HG02763 (cell line): Measurements from ENCODE around the gene NOTUM.

ENCODE experiments used
- ATAC-seq: cut with Tn5 transposase; IDR thresholded peaks from one replicate; pipeline ENCODE4 v1.9.1; 2021; ENCODE audit warnings: mild to moderate bottlenecking, moderate library complexity; ENCODE audit not compliant: unreplicated experiment

The NOTUM gene

DNA sequence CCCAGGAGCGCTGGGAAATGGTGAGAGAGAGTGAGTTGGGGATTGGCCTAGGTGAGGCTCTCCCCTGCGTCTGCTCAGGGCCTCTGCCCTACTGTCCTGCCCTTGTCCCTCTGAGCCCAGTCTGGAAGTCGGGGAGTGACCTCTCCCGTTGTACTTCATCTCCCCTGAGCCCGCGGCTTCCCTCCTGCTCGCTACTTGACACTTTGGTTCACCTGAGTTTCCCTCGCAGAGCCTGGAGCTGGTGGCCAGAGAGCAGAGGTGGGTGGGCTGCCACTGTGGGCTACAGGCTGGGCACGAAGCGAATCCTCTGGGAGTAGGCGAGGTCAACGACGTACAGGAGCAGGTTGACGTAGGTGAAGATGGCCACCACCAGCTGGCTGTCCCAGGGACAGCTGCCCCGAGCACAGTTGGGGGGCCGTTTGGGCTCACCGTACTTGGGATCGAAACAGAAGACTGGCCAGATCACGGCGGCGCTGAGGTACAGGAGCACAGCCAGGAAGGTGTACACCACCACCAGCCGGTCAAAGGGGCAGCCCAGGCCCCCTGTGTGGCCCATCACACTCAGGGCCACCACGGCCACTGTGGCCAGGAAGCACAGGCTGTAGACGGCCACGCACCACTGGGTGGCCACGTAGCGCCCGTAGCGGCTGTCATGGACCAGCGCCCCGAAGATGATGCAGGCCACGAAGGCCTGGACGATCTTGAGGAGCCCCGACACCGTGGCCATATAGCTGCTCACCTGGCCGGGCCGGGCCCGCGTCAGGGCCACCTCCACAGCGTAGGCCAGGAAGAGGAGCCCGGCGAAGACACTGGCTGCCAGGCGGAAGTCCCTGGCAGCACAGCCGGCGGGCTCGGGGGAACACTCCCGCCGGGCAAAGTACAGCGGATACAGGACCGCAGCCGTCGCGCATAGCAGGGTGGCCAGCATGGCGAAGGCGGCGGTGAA, 20.2 kb downstream of the NOTUM start:
- no peak for ATAC-seq

DNA sequence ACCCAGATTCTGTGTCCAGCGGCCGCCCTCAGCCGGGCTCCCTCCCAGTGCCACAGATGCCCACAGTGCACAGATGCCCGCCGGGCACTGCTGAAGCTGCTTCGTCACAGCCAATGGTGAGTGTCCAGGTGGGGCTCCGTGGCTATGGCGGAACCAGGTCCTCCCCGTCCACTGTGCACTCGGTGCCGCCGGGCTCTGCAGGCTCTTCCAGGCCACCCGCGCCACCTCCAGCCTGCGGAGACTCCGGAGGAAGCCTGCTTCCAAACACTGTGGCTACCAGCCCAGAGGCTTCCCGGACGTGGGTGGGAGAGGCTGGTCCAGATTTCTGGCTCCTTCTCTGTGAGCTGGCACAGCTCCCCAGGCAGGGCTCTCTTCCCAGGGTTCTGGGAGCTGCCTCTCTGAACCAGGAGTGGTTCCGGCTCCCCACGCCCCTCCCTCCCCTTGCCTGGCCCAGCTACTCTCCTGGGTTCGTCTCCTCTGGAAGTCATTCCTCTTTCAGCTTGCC, 21.1 kb downstream of the NOTUM start:
- ATAC-seq: no peak

DNA sequence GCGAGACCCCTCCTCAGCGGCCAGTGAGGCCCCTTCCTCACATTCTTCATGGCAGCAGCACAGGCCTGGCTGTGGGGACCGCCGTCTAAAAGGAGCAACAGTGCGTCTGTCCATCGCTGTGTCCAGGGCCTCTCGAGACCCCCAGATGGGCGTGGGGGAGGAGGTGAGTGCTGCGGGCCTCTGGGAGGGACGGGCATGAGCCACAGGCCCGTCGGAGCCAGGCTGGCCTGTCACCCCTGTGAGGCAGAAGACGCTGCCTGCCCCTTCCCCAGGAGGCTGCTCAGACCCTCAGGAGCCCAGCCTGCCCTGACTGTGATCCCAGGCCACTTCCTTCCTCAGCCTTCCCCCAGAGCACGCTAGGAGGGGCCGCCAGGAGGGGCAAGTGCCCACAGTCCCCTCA, 21.8 kb downstream of the NOTUM start:
- ATAC-seq: no peak

DNA sequence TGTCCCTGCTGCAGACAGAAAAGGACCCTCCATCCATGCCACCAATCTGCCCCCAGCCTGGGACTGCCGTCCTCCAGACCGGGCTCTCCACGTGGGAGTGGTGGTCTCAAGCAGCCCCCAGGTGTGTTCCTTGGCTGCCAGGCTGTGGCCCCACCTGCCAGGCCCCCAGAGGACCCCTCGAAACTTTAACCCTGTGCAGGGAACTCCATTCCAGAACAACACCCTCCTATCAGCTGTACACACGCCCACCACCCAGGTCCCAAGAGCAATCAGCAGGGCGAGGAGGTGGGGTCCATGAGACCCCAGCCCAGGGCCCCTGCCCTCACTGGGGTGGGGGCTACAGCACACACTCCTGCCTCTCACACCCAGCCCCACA, 25.3 kb downstream of the NOTUM start:
- no peak for ATAC-seq

DNA sequence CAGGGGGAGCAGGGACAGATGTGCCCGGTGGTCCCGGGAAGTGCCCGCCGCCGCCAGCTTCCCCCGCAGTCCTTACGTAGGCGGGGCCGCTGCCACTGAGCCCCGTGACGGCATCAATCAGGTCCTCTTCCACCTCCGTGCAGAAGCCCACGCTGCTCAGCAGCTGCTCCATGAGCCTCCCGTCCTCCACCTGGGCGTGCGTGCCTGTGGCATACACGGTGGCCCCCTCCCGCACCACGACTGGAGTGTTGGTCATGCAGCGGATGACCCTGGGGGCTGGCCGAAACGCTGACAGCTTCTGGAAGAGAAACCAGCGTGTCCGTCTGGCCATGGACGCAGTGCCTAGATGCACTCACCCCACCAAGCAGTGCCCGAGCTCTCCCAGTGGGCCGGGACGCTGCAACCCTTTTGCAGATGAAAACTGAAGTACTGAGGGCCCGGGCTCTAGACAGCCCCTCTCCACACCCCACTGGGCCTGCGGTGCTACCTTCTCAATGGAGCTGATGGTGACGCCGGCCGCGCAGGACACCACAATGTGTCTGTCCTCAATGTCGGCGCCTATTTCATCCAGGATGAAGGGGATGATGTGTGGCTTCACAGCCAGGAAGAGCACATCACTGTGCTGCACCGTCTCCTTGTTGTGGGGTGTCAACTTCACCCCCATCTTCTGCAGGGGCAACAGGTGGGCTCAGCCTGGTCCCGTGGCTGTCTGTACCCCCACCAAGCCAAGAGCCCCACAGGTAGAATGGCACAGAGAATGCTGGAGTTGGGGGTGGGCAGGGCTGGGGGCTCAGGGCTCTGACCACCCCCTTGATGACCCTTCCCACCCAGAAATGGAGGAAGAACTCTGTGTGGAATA, 25.9 kb downstream of the NOTUM start:
- ATAC-seq: no peak

DNA sequence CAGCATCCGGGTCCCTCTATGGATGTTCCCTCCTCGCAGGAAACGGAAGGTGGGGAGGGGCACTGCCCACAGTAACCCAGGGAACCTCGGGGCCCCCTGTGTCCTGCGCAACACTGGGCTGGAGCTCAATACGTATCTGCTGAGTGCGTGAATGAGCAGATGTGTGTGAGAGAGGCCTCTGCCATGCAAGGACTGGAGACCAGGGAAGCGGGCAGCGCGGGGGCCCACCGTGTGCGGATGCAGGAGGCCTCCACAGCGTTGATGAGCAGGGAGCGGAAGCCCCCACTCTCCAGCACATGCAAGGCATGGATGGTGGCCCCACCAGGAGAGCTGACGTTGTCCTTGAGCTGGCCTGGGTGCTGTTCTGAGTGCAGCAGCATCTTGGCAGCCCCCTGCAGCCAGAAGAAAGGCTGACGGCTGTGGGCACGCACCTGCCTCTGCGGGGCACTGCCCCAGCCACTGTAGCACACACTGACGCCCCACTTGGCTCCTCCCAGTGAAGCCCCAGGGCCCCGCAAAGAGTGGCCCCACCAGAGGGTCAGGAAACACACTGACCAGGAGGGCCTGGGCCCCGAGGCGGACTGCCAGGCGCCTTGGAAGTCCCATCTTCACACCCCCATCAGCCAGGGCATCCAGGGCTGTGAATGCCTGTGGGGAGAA, 26.8 kb downstream of the NOTUM start:
- ATAC-seq: no peak

DNA sequence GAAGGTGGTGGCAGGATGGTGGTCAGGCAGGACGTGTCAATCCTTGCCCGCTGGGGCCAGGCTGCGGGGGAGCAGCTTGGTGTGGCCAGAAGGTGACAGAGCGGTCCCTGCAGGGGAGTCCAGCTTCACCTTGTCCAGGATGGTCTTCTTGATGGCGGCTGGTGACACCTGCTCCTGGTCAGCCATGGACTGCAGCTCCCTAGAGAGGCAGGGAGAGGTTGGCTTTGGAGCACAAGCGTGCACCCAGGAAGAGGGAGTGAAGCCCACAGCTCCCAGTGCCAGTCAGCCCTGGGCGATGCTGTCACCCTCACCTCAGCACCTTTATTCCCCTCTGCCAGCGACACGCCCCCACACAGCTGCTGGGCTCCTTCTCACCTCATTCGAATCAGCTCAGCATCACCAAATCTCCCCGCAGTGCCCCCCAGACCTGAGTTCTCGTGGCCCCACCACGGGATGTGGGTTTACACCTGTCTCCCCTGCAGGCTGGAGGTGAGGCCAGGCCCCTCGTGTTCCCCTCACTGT, 27.7 kb downstream of the NOTUM start:
- no peak for ATAC-seq

DNA sequence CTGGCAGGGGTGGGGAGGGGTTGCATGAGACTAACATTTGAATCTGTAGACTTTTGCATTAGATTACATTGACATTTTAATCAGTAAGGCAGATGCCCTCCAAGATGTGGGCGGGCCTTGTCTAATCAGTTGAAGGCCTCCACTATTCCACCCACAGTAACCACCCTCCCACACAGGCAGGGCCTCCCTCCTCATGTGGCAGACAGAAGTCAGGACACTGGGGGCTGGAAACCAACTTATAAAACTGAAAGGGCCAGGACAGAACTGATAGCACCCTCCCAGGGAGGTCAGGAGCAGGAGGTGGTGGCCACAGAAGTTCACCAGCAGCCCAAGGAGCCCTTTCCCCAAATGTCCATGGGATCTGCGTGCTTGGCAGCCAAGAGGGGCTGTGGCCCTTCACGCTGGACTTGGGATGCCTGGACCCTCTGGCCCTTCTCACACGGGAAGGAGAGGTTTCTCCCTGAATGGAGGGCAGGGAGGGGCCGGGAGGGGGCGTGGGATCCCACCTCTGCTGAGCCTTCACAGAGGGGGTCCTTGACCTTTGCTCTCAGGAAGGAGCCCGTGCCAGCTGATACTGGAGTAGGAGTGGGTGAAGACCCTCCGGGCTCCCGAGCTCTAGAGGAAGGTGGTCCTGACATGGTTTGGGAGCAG, 28.5 kb downstream of the NOTUM start:
- ATAC-seq: no peak

DNA sequence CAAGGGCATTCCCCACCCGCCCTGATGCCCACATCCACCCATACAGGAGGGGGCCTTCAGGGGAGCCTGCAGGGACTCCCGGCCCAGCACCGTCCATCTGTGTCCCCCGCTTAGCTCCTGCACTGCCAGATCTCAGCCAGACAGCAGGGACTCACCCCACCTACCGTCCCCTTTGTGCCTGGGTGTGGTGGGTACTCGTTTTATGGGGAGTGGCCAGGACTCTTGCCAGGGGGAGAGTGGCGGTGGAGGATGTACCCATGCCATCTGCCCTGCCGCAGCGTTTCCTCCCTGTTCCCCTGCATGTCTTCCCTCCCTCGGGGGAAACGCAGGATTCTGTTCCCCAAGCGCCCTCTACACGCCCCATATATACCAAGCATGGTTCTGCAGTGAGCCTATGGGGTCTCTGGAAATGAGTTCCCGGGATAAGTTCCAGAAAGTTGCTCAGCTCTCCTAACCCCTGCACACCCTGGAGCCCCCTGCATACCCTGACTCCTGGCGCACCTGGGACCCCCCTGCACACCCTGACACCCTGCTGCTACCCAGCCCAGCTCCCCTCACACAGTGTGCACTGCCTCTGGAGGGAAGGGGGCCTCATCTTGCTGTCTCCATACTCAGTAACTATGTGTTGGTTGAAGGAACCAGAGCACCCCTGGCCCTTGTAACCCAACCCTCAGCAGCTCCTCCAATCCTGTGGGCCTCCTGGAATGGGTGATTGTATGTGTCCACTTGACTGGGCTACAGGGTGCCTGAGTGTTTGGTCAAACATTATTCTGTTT, 29.2 kb downstream of the NOTUM start:
- no peak for ATAC-seq

DNA sequence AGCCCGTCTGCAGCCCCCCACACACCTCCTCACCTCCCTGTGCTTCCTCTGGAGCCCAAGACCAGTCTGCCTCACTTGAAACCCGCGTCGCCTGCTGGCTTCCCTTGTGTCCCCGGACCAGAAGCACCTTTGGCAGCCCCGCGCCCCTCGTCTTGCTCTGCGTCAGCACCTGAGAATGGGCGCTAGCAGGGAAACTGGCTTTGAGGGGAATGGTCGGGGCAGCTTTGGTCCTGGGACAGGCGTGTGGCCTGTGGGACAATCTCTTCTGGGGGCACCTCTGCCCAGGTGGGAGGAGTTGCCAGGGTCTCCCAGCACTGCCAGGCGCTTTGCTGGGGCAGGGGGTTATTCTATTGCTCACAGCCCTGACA, 29.8 kb downstream of the NOTUM start:
- no peak for ATAC-seq

DNA sequence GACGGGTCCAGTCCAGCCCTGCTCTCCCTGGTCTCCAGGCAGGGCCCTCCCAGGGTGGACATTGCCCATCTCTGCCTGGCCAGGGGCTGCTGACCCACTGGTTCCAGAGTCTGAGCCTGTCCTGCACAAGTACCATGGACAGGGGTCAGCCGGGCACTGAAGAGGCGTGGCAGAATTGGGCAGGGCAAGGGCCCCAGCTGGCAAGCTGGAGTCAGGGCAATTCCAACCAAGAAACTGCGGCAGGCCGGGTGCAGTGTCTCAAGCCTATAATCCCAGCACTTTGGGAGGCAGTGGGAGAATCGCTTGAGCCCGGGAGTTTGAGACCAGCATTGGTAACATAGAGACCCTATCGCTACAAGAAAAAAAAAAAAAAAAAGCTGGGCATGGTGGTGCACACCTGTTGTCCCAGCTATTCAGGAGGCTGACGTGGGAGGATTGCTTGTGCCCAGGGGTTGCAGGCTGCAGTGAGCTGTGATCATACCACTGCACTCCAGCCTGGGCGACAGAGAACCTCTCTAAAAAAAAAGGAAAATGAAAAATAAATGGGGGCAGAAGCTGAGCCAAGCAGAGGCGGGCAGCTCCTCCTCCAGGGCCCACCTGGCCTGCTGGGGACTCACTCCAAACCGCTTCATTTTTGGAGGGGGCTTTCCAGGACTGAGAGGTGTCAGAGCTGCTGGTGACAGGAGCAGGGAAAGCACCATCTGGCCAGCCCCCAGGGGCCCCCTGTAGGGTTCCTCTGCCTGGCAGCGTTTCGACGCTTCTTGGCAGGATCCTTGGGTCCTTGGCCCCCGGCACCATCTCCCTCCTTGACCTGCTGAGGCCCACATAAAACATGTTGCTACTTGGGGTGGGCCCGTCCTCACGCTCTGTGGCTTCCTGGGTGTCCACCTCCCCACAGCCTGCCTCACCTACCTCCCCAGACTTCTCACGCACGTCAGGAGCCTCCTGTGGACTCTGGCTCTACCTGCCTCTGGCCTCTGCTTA, 30.6 kb downstream of the NOTUM start:
- ATAC-seq: no peak

DNA sequence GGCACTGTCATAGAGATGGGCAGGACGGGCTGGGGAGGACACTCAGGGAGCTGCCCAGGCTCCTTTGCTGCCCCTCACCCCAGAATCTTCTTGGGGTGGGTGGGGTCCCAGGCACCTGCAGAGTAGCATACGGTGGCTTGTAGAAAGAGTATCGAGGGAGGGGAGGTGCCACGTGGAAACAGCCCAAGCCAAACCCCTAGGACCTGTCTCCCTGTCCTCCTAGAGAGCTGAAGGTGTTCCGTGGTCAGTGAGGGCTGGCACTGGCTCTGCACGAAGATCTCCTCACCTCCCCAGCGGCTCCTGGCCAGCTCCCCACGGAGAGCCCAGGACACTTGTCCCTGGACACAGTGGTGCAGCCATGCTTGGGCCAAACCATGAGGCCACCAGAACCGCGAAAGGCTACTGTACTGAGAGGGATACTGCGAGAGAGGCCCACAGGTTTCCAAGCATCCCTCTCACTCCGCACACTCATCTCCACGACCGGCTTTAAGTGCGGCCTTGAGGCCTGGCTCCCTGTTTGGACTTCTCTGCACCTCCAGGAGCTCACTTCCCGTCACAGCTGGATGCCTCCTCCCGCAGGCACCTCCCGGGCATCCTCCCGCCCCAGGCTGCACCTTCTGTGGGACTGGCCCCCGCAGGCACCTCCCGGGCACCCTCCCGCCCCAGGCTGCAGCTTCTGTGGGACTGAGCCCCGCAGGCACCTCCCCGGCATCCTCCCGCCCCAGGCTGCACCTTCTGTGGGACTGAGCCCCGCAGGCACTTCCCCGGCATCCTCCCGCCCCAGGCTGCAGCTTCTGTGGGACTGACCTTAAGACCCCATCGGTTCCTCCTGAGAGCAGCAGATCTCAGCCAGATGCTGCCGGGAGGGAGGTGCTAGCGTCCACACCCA, 31.5 kb downstream of the NOTUM start:
- ATAC-seq: no peak

DNA sequence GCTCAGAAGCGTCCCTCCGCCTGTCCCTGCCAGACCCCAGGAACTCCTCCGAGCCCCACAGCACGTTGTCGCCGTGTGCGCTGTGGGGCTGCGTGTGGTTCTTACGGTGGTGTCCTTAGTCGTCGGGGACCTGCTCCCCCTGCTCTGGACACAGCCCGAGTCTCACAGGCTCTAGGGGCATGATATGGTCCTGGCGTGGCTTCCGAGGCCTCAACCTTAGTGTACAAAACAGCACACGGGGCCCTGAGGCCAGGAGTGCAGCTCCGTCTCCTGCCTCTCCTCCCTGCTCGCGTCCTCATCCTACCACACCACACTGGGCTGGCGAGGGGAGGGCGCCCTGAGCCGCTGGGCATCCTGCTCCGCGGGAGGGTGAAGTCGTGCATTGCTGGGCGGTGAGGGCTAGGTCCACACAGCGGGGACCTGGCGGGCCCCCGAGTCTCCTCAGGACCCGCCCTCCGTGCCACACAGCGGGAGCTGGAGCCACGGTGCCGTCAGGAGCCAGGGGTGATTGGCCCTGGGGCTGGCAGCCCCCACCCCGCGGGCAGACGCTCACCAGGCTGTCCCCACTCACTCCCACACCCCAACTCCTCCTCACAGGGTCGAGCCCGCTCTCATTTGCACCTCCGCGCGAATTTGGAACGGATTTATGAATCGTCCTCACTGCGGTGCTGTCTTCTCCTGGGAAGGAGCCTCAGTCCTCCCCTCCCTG, 32.3 kb downstream of the NOTUM start:
- ATAC-seq: no peak

DNA sequence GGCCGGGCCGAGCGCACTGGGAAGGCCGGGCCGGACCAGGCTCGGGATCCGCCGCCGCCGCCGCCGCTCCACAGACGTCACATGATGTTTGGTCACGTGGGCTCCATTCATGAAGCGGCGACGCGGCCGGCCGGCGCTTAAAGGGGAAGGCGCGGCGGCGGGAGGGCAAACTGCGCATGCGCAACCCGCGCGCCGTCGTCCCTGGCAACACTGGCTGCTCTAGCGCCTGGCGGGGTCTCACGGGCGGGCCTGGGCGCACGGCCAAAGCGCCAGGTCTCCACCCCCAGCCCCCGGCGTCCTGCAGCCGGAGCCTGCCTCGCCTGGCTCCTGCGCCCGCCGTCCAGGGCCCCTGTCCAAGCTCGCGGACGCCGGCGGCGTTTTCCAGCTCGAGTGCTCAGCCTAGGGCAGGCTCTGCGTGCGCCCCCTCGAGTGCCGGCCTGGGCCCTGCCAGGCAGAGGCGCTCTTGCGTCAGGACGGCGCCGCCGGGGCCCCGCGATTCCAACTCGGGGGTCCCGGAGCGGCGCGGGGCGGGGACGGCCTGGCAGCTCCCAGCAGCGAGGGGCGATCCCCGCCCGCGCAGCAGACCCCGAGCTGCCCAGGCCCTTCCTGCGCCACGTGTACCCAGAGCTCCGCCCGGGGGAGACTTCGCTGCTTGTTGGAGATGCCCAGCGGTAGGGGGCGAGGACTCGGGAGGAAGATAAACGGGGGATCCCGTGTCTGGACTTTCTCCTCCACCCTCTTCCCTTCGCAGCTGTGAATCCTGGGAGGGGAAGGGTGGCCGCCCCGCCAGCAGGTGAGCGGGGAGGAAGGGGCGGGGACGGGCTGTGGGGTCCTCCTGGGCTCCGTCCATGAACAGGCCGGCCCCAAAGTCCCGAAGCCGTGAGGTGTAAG, 33.1 kb downstream of the NOTUM start, which contains the start of gene MAFG:
TSS of gene MAFG (minus strand) at position 83 of the 891 bp plus-strand sequence. CDS start 4,550 bp downstream, outside the sequence.
- peak; percentile 69 for ATAC-seq

DNA sequence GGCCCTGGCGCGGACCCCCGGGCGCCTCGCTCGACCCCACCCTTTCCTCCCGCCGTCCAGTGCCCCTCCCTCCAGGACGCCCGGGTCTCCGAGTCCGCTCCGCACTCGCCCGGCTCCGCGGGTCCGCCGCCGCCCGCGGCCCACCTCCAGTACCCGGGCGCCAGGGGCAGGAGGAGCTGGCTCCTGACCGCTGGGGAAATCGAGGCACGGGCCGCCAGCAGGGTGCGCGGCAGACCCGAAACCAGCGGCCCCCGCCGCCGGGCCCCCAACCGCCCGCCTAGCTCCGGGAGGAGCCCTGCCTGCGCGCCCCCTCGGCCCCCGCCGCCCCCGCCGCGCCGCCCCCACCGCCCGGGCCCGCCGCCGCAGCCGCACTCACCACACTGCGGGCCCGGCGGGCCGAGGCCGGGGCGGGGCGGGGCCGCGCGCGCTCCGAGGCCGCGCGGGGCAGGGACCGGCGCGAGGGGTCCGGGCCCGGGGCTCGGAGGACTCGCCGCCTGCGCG, 33.8 kb downstream of the NOTUM start:
- peak; percentile 2 for ATAC-seq
